Lung (tissue), 12 donors: ENCODE results near the gene DISC1. TPM values are rescaled to one million over a fixed set of nuclear protein-coding genes. Genes with fewer than 3 reads are reported as not detected.
"Not testable (repeated sequence)": the region's sequence is repeated elsewhere in the genome, so short reads cannot be mapped to it uniquely, and the experiment has no call there.

Experiments
- ATAC-seq: fragments of 200-7000 bp; cut with Tn5 transposase; one replicate; pipeline ENCODE4 v1.9.1; 2020; ENCODE audit warnings: moderate number of reproducible peaks; ENCODE audit not compliant: insufficient read depth, low FRiP score
- DNase-seq, 3 donors: peaks; one replicate each; pipeline ENCODE4 v3.0.0-alpha.2; 2013 to 2017
- H3K27ac ChIP-seq, 2 donors: one replicate each; pipeline ENCODE4 v1.5.1; 2013; ENCODE audit warnings: mild to moderate bottlenecking in 2 of 2, moderate library complexity in 2 of 2, control low read depth in 1 of 2, inconsistent platforms in 1 of 2, low read depth in 1 of 2, low read length in 1 of 2
- H3K27me3 ChIP-seq, 3 donors: one replicate each; pipeline ENCODE4 v1.5.1; 2013; ENCODE audit warnings: low read length in 2 of 3; ENCODE audit not compliant: control insufficient read depth in 3 of 3, insufficient read depth in 3 of 3
- H3K36me3 ChIP-seq, 4 donors: one replicate each; pipeline ENCODE4 v1.5.1; 2013; ENCODE audit warnings: low read length in 4 of 4, mild to moderate bottlenecking in 1 of 4, moderate library complexity in 1 of 4; ENCODE audit not compliant: control insufficient read depth in 4 of 4, insufficient read depth in 4 of 4
- H3K4me1 ChIP-seq, 5 donors: one replicate each; pipeline ENCODE4 v1.5.1; 2013; ENCODE audit warnings: low read length in 5 of 5, mild to moderate bottlenecking in 2 of 5, moderate library complexity in 1 of 5; ENCODE audit not compliant: control insufficient read depth in 5 of 5, insufficient read depth in 5 of 5
- H3K4me3 ChIP-seq: one replicate; pipeline ENCODE4 v1.5.1; 2013; ENCODE audit warnings: mild to moderate bottlenecking, control low read depth, moderate library complexity
- H3K9ac ChIP-seq, 2 donors: one replicate each; pipeline ENCODE4 v1.5.1; 2013; ENCODE audit warnings: low read length in 2 of 2, control low read depth in 1 of 2; ENCODE audit not compliant: insufficient read depth in 1 of 2
- H3K9me3 ChIP-seq, 4 donors: one replicate each; pipeline ENCODE4 v1.5.1; 2013; ENCODE audit warnings: low read length in 3 of 4, mild to moderate bottlenecking in 1 of 4, moderate library complexity in 1 of 4; ENCODE audit not compliant: control insufficient read depth in 4 of 4, insufficient read depth in 3 of 4
- CTCF ChIP-seq: IDR thresholded peaks from 2 replicates; pipeline ENCODE4 v1.5.1; 2012; ENCODE audit warnings: mild to moderate bottlenecking; ENCODE audit errors: control extremely low read depth, extremely low read depth
- WGBS, 2 donors: extraction: QIAGEN DNeasy Blood & Tissue Kit; methylation state at CpG; one replicate each; pipeline ENCODE4 v1.1.7; 2013; 5-methylcytosine and 5-hydroxymethylcytosine counted together
- polyA plus RNA-seq, 2 donors: library from polyadenylated mRNA; stranded (reverse); fragments of 200-250 nt; gene quantifications; one replicate each; pipeline ENCODE4 v1.2.1, GENCODE V29; 2013
- total RNA-seq, 2 donors: library from RNA; depleted of rRNA in 1 of 2; stranded (reverse); fragments of >200 nt in 1 of 2; gene quantifications; one replicate each; pipeline ENCODE4 v1.2.1, GENCODE V29; 2014 to 2021
- donor health status: control.
- donor health status: control.
- donor health status: Bipolar disorder and iron deficiency.
- donor health status: healthy.
- donor health status: DM: yes; HTN: yes; CAD: no.

Gene DISC1
- total and polyA plus RNA-seq, 4 donors: 0.98 to 32.9 (median 6.1) TPM

GRCh38 chr1:231618609-231619256 lies 7.9 kb upstream of the DISC1 start:
- Histone ChIP-seq H3K9me3 (no peaks in the 10 kb centered on the region), H3K9ac (no peak overlapping the region), H3K27ac (peak overlapping the region in 1 of 2 donors; percentile 4), H3K4me1 (peaks cover 0 to 6% (median 0%) of the 10 kb centered on the region in 5 donors), H3K4me3 (no peak overlapping the region), H3K27me3 (no peaks in the 10 kb centered on the region), H3K36me3 (no peaks in the 10 kb centered on the region)
- DNase-seq (peak in 1 of 3 donors; percentile 47), ATAC-seq (no peak)
- no peak for TF ChIP-seq CTCF
- 58 to 85% methylated on average over 7 of the region's 7 CpGs for WGBS, 2 donors

- H3K36me3 ChIP-seq: no peaks in the 10 kb centered on the region
- H3K9me3 ChIP-seq: no peaks in the 10 kb centered on the region
- ATAC-seq (no peak), DNase-seq (no peak)
- H3K27me3 ChIP-seq: no peaks in the 10 kb centered on the region
- no peak overlapping the region for H3K4me3 ChIP-seq
- H3K27ac ChIP-seq: no peak overlapping the region
- H3K9ac ChIP-seq: no peak overlapping the region
- peaks cover 0 to 6% (median 0%) of the 10 kb centered on the region in 5 donors for H3K4me1 ChIP-seq
- TF ChIP-seq CTCF: no peak
Measured at GRCh38 chr1:231619257-231619634, 7.3 kb upstream of the DISC1 start.

GRCh38 chr1:231625042-231625441 lies 1.5 kb upstream of the DISC1 start:
- H3K27ac ChIP-seq, H3K36me3 ChIP-seq, H3K9ac ChIP-seq, H3K9me3 ChIP-seq, H3K4me3 ChIP-seq, H3K27me3 ChIP-seq, DNase-seq, ATAC-seq: not testable (repeated sequence)
- WGBS, 2 donors: 83 to 85% methylated on average over 4 of the region's 4 CpGs
- peaks cover 0 to 11% (median 6%) of the 10 kb centered on the region in 5 donors for H3K4me1 ChIP-seq

GRCh38 chr1:231625975-231626534 lies 535 bp upstream of the DISC1 start:
- DNase-seq (no peak), ATAC-seq (no peak)
- peak overlapping the region in 1 of 2 donors; percentile 77 for H3K9ac ChIP-seq

More at GRCh38 chr1:231625975-231626534, 535 bp upstream of the DISC1 start:
- H3K27ac ChIP-seq: peak overlapping the region in 1 of 2 donors; percentile 94
- WGBS, 2 donors: 16% methylated on average over 7 of the region's 7 CpGs
- no peak for TF ChIP-seq CTCF
- H3K36me3 ChIP-seq: peaks cover 0 to 2% (median 0%) of the 10 kb centered on the region in 4 donors
- peaks cover 0 to 3% (median 0%) of the 10 kb centered on the region in 4 donors for H3K9me3 ChIP-seq
- H3K4me1 ChIP-seq: peaks cover 0 to 14% (median 9%) of the 10 kb centered on the region in 5 donors
- H3K4me3 ChIP-seq: peak overlapping the region; percentile 92
- no peaks in the 10 kb centered on the region for H3K27me3 ChIP-seq
